GM12878 (cell line): Measurements from ENCODE around the gene EP300. TPM values are rescaled to one million over a fixed set of nuclear protein-coding genes. Genes with fewer than 3 reads are reported as not detected.

Experiments used
- ATAC-seq: fragments of 200-7000 bp; cut with Tn5 transposase; 3 replicates; pipeline ENCODE4 v1.9.1; 2020; ENCODE audit warnings: mild to moderate bottlenecking, moderate library complexity
- BruUV-seq: library from RNA; stranded (reverse); fragments of 400-500 nt; replicated peaks from 2 replicates; lab custom pipeline; 2021; lab: Mats Ljungman, UMichigan
- CTCF ChIA-PET: fragments of 300-600 bp; sonication (Branson Sonifier 250); formaldehyde crosslinking; extraction: SDS; loops from one replicate; lab custom pipeline; 2021; ENCODE audit warnings: inconsistent platforms; lab: Yijun Ruan, JAX
- POLR2A ChIA-PET: fragments of 350-600 bp; formaldehyde crosslinking; extraction: SDS; loops from one replicate; lab custom pipeline; 2021; ENCODE audit warnings: inconsistent platforms; lab: Charles Lee
- RAD21 ChIA-PET: fragments of 300-600 bp; sonication (Branson Sonifier 250); formaldehyde crosslinking; loops from one replicate; lab custom pipeline; 2023; ENCODE audit warnings: antibody characterized with exemption; ENCODE audit not compliant: unreplicated experiment; lab: Charles Lee
- SMC1A ChIA-PET: fragments of 300-600 bp; sonication (Branson Sonifier 250); formaldehyde crosslinking; loops from one replicate; lab custom pipeline; 2023; ENCODE audit not compliant: unreplicated experiment, uncharacterized antibody; lab: Charles Lee
- DNase-seq: peaks from one replicate; pipeline ENCODE4 v3.0.0-alpha.2; 2011; ENCODE audit warnings: low read depth, low spot score
- FAIRE-seq: peaks from 3 replicates; lab custom pipeline; 2011; peaks lifted over from hg19 to GRCh38; lab: Jason Lieb, UNC
- H2AFZ ChIP-seq: 2 replicates; pipeline ENCODE4 v1.6.0; 2011; ENCODE audit warnings: low read depth, low read length, control low read depth; ENCODE audit not compliant: control insufficient read depth
- H3K27ac ChIP-seq: 2 replicates; pipeline ENCODE4 v1.5.1; 2011; ENCODE audit warnings: control low read depth; ENCODE audit not compliant: control insufficient read depth, insufficient read depth
- H3K27me3 ChIP-seq, 2 experiments: replicated peaks in 1 of 2; 2 replicates each; pipeline versions ENCODE4 v1.6.0 to v1.6.1; 2011; ENCODE audit warnings: low read length in 1 of 2; ENCODE audit not compliant: control insufficient read depth in 2 of 2, insufficient read depth in 2 of 2
- H3K36me3 ChIP-seq, 2 experiments: 2 replicates each; pipeline ENCODE4 v1.5.1; 2011; ENCODE audit warnings: low read length in 1 of 2; ENCODE audit not compliant: control insufficient read depth in 2 of 2, insufficient read depth in 2 of 2
- H3K4me1 ChIP-seq: 2 replicates; pipeline ENCODE4 v1.6.1; 2011; ENCODE audit warnings: mild to moderate bottlenecking, low read length, moderate library complexity, mixed read lengths; ENCODE audit not compliant: control insufficient read depth, insufficient read depth
- H3K4me2 ChIP-seq: 2 replicates; pipeline ENCODE4 v1.6.0; 2011; ENCODE audit warnings: control low read depth; ENCODE audit not compliant: control insufficient read depth, insufficient read depth
- H3K4me3 ChIP-seq: fragments of 200-600 bp; sonication (generic); 2 replicates; pipeline ENCODE4 v1.5.1; 2016
- H3K79me2 ChIP-seq: 2 replicates; pipeline ENCODE4 v1.6.0; 2011; ENCODE audit warnings: low read length; ENCODE audit not compliant: control insufficient read depth, insufficient read depth
- H3K9ac ChIP-seq: 2 replicates; pipeline ENCODE4 v1.8.0; 2011; ENCODE audit warnings: low read length, control low read depth, mixed read lengths; ENCODE audit not compliant: control insufficient read depth, insufficient read depth
- H3K9me3 ChIP-seq: replicated peaks from 3 replicates; pipeline ENCODE4 v1.5.1; 2011; ENCODE audit warnings: mild to moderate bottlenecking, low read length; ENCODE audit not compliant: control insufficient read depth, insufficient read depth
- H4K20me1 ChIP-seq: 2 replicates; pipeline ENCODE4 v1.6.0; 2011; ENCODE audit not compliant: control insufficient read depth, insufficient read depth
- BCL3 ChIP-seq: IDR thresholded peaks from 2 replicates; pipeline ENCODE4 v1.6.1; 2011; ENCODE audit warnings: borderline replicate concordance, low read depth, mild to moderate bottlenecking, moderate library complexity, low read length; ENCODE audit not compliant: insufficient read depth, poor library complexity, severe bottlenecking
- CEBPZ ChIP-seq: fragments of 150-350 bp; IDR thresholded peaks from 2 replicates; pipeline ENCODE4 v1.6.1; 2016; ENCODE audit warnings: low read depth, low read length
- WGBS: methylation state at CpG from one replicate; pipeline ENCODE4 v1.1.6; 2016; ENCODE audit warnings: low lambda C conversion rate; ENCODE audit not compliant: insufficient replicate concordance, insufficient coverage; ENCODE audit errors: missing lambda C conversion rate; 5-methylcytosine and 5-hydroxymethylcytosine counted together
- in situ Hi-C: fragments of 300-500 bp; cut with MboI; formaldehyde crosslinking; loops from 9 replicates; pipeline ENCODE4 v1.14.3; 2018; ENCODE audit warnings: mixed read lengths
- intact Hi-C: fragments of 100-400 bp; cut with micrococcal nuclease; formaldehyde crosslinking; loops from one replicate; pipeline ENCODE4 v1.14.2; 2022; ENCODE audit not compliant: unreplicated experiment
- polyA plus RNA-seq, 11 experiments: library from polyadenylated mRNA; depleted of rRNA in 4 of 11; unstranded in 6 of 11; stranded (reverse) in 5 of 11; fragments of >200 nt; fragmentation: Nextera tagmentation in 4 of 11; fragmentation: Illumina TruSeq in 1 of 11; extraction: Ambion mirVana in 4 of 11; extraction: Trizol in 1 of 11; gene quantifications; 1 replicate in 1 of 11; 2 replicates in 10 of 11; pipeline versions ENCODE4 v1.2.1 to v1.2.3, GENCODE V29; 2011 to 2016; ENCODE audit warnings: inconsistent platforms in 2 of 11, missing spikeins in 2 of 11, low read depth in 1 of 11
- total RNA-seq, 4 experiments: library from RNA; depleted of rRNA in 3 of 4; stranded (reverse); fragments of >200 nt in 3 of 4; fragmentation: Illumina TruSeq in 1 of 4; extraction: Trizol in 1 of 4; gene quantifications; 2 replicates each; pipeline versions ENCODE4 v1.2.1 to v1.2.3, GENCODE V29; 2013 to 2021
- TF ChIP-seq, protein P1 (sequence below): fragments of 450-650 bp; IDR thresholded peaks from 2 replicates; pipeline ENCODE4 v1.6.1; 2016; ENCODE audit warnings: mild to moderate bottlenecking, moderate library complexity, borderline replicate concordance

EP300 gene
- total and polyA plus RNA-seq, 10 of the 15 experiments (the other 5 are each of a cell fraction or from before 2014, with no cell fraction given): 5.5 to 48.5 (median 23.6) TPM

DNA sequence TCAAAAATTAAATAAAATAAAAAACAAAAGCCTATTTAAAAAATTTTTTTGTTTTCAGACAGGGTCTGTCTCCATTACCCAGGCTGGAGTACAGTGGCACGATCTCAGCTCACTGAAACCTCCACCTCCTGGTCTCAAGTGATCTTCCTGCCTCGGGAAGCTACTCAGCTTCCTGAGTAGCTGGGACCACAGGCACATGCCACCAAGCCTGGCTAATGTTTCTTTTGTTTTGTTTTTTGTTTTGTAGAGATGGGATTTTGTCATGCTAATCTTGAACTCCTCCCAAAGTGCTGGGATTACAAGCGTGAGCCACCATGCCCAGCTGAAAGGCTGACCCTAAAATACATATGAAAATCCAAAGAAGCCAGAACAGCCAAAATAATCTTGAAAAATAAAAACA is 92.3 kb downstream of the EP300 start (continued):
- no peak for TF ChIP-seq BCL3

DNA sequence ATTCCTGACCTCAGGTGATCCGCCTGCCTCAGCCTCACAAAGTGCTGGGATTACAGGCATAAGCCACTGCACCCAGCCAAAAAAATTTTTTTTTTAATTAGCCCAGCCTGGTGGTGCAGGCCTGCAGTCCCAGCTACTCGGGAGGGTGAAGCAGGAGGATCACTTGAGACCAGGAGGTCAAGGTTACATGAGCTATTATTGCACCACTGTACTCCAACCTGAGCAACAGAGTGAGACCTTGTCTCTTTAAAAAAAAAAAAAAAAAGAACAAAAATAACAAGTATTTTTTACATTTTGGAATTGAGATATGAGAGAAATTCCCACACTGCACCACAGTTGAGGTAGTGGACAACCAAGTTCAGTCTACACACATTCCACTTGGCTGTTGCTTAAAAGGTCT is 99.1 kb downstream of the EP300 start:
- ATAC-seq (no peak), DNase-seq (no peak), FAIRE-seq (no peak)
- Histone ChIP-seq H4K20me1 (no peaks in the 10 kb centered on the region), H3K4me2 (no peak overlapping the region), H3K4me3 (no peak overlapping the region), H3K36me3 (no peaks in the 10 kb centered on the region), H3K79me2 (no peaks in the 10 kb centered on the region), H3K27me3 (no peaks in the 10 kb centered on the region), H3K4me1 (no peaks in the 10 kb centered on the region), H3K9ac (no peak overlapping the region), H3K27ac (no peak overlapping the region), H3K9me3 (no peaks in the 10 kb centered on the region)
- no TSS peak for BruUV-seq
- ChIA-PET RAD21 (no interaction called here), POLR2A (interaction anchor here (0.7 to 1.1 kb wide), 3 partner anchors 251 to 741 kb away, joined by 3 to 10 read pairs (median 5); no protein-coding TSS in a partner anchor), SMC1A (no interaction called here), CTCF (interaction anchor here (0.8 to 2.1 kb wide), 2 partner anchors 19 to 46 kb away, joined by 3 to 7 read pairs; no protein-coding TSS in a partner anchor)
- intact Hi-C loops: no loop called here
- WGBS: 46% methylated on average over 2 of the region's 2 CpGs
- in situ Hi-C loops: no loop called here
- TF ChIP-seq, protein P1, sequence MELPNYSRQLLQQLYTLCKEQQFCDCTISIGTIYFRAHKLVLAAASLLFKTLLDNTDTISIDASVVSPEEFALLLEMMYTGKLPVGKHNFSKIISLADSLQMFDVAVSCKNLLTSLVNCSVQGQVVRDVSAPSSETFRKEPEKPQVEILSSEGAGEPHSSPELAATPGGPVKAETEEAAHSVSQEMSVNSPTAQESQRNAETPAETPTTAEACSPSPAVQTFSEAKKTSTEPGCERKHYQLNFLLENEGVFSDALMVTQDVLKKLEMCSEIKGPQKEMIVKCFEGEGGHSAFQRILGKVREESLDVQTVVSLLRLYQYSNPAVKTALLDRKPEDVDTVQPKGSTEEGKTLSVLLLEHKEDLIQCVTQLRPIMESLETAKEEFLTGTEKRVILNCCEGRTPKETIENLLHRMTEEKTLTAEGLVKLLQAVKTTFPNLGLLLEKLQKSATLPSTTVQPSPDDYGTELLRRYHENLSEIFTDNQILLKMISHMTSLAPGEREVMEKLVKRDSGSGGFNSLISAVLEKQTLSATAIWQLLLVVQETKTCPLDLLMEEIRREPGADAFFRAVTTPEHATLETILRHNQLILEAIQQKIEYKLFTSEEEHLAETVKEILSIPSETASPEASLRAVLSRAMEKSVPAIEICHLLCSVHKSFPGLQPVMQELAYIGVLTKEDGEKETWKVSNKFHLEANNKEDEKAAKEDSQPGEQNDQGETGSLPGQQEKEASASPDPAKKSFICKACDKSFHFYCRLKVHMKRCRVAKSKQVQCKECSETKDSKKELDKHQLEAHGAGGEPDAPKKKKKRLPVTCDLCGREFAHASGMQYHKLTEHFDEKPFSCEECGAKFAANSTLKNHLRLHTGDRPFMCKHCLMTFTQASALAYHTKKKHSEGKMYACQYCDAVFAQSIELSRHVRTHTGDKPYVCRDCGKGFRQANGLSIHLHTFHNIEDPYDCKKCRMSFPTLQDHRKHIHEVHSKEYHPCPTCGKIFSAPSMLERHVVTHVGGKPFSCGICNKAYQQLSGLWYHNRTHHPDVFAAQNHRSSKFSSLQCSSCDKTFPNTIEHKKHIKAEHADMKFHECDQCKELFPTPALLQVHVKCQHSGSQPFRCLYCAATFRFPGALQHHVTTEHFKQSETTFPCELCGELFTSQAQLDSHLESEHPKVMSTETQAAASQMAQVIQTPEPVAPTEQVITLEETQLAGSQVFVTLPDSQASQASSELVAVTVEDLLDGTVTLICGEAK: no peak
- TF ChIP-seq CEBPZ: no peak
- TF ChIP-seq, all 136 proteins: peak for 0
- H2AFZ ChIP-seq: no peak overlapping the region
